ENCODE data around the gene ZNF426.

The ZNF426 gene

DNA sequence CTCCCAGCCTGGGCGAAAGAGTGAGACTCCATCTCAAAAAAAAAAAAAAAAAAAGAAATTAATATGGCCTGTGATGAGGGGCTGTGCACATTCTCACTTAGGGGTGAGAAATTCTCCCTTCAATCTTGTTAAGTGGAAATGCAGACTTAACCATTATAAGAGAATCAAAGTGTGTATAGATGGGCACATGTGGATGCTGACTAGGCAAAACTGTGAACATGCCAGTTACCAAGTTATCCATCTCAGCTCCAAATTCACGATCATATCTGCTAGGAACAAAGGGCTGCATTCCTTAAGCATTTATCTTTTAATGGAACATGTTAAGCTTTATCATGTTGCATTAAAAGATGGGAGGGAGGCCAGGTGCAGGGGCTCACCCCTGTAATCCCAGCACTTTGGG, 44.3 kb downstream of the ZNF426 start:
- no peak for DNase-seq

DNA sequence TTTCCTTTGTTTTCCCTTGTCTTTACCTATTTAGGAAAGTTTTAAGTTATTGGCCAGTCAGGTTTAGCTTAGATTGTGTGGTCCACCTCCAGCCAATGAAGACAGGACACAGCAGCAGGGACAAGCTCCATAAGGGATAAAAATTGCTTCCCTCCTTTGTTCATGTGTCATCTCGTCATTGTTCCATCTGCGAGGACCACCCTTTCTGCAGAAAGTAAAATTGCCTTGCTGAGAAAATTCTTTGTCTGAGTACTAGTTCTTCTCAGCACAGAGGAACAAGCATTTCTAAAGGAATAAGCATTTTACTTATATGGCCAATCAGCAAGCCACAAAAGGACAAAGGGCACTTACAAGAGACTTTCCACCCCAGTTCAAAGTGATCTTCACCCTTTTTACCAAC, 51.4 kb downstream of the ZNF426 start:
- no peak for DNase-seq

DNA sequence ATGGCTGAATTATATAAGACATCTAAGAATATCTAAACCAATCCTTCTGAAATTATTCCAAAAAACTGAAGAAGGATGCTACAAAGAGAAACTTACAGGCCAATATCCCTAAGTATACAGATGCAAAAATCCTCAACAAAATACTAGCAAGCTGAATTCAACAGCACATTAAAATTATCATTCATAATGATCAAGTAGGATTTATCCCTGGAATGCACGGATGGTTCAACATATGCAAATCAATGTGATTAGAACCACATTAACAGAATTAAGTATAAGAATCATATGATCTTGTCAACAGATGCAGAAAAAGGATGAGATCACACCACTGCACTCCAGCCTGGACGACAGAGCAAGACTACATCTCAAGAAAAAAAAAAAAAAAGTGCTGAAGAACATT, 53.3 kb downstream of the ZNF426 start:
- DNase-seq: no peak

DNA sequence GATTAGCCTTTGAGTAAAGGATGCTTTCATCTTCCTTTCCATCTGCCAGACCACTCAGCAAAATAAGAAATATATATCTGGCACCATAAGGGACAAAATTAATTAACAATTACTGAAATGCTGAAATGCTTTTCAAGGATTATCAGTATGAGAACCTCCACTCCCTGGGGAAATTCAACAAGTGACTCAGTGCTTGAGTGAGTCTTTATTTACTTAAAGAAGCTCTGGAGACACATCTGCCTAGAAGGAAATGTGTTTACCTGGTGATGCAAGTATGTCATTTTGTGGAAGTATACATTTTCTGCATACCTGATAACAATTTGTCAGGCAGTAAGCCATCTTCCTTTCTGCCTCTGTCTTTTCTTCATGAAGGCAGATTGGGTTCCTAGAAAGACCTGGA, 63.5 kb downstream of the ZNF426 start:
- DNase-seq: no peak
